Glutamatergic neuron (in vitro differentiated cells): ENCODE measurements around the gene RAPGEF1. TPM values are rescaled to one million over a fixed set of nuclear protein-coding genes. Genes with fewer than 3 reads are reported as not detected.
A peak's percentile ranks its signal among the peaks of the same experiment; 100 is the strongest.

Source experiments
- DNase-seq: peaks from one replicate; pipeline ENCODE4 v3.0.0; 2022
- H3K27ac Mint-ChIP-seq: one replicate; pipeline ENCODE4 v1.8.0; 2020; ENCODE audit warnings: mild to moderate bottlenecking, mixed read lengths, inconsistent platforms; ENCODE audit not compliant: unreplicated experiment
- H3K27me3 Mint-ChIP-seq: one replicate; pipeline ENCODE4 v1.8.0; 2020; ENCODE audit warnings: mild to moderate bottlenecking, moderate library complexity, mixed read lengths, inconsistent platforms; ENCODE audit not compliant: unreplicated experiment
- H3K36me3 Mint-ChIP-seq: one replicate; pipeline ENCODE4 v1.8.0; 2020; ENCODE audit warnings: mild to moderate bottlenecking, mixed read lengths, inconsistent platforms; ENCODE audit not compliant: unreplicated experiment
- H3K4me1 Mint-ChIP-seq: one replicate; pipeline ENCODE4 v1.8.0; 2020; ENCODE audit warnings: mild to moderate bottlenecking, low read depth, mixed read lengths, inconsistent platforms; ENCODE audit not compliant: unreplicated experiment
- H3K4me3 Mint-ChIP-seq: one replicate; pipeline ENCODE4 v1.8.0; 2020; ENCODE audit warnings: mild to moderate bottlenecking, mixed read lengths, inconsistent platforms; ENCODE audit not compliant: unreplicated experiment
- H3K9me3 Mint-ChIP-seq: one replicate; pipeline ENCODE4 v1.8.0; 2020; ENCODE audit warnings: mild to moderate bottlenecking, moderate library complexity, mixed read lengths, inconsistent platforms; ENCODE audit not compliant: unreplicated experiment
- total RNA-seq: library from RNA; stranded (reverse); fragmentation: NEBNext Ultra II Directional; extraction: Animal tissue kit (Norgen Biotek cat#: 25700); gene quantifications from one replicate; pipeline ENCODE4 v1.2.1, GENCODE V29; 2021; ENCODE audit not compliant: unreplicated experiment
- TF ChIP-seq, protein P1 (sequence below): fragments of 200-600 bp; sonication (generic); IDR thresholded peaks from one replicate; pipeline ENCODE4 v1.5.0; 2021; ENCODE audit not compliant: partially characterized antibody, unreplicated experiment

The RAPGEF1 gene
- total RNA-seq, 1 donor from 2014 or later, result 319 TPM

DNA sequence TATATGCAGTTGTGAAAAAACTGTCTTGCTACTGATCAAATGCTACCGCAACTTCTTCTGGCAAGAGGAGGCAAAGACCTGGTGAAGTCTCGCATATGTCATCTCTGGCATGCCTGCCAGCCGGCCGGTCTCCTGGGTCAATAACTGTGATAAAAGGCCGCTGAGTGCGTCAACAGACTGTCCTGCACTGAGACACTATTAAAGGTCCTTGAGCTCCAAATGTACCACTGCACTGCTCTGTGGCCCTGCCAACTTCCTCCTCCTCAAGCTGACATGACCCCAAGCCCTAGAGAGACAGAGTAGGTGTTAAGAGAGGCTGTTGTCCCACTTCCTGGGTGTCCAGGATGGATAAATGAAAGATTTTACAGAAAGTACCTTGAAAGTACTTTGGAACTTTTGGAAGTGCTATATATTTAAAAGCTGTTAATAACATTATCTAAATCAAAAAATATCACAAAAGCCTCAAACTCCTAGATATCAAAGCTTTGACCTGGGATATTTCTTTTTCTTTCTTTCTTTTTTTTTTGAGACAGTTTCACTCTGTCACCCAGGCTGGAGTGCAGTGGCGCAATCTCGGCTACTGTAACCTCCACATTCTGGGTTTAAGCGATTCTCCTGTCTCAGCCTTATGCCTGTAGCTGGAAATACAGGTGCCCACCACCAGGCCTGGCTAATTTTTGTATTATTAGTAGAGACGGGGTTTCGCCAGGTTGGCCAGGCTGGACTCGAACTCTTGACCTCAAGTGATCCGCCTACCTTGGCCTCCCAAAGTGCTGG lies 31.5 kb downstream of the RAPGEF1 start:
- Mint-ChIP-seq H3K4me3 (peak overlapping the region; percentile 47), H3K9me3 (peaks cover 5% of the 10 kb centered on the region), H3K36me3 (no peaks in the 10 kb centered on the region), H3K27ac (peak overlapping the region; percentile 65), H3K27me3 (no peaks in the 10 kb centered on the region), H3K4me1 (peaks cover 63% of the 10 kb centered on the region)
- no peak for DNase-seq
- TF ChIP-seq, protein P1, sequence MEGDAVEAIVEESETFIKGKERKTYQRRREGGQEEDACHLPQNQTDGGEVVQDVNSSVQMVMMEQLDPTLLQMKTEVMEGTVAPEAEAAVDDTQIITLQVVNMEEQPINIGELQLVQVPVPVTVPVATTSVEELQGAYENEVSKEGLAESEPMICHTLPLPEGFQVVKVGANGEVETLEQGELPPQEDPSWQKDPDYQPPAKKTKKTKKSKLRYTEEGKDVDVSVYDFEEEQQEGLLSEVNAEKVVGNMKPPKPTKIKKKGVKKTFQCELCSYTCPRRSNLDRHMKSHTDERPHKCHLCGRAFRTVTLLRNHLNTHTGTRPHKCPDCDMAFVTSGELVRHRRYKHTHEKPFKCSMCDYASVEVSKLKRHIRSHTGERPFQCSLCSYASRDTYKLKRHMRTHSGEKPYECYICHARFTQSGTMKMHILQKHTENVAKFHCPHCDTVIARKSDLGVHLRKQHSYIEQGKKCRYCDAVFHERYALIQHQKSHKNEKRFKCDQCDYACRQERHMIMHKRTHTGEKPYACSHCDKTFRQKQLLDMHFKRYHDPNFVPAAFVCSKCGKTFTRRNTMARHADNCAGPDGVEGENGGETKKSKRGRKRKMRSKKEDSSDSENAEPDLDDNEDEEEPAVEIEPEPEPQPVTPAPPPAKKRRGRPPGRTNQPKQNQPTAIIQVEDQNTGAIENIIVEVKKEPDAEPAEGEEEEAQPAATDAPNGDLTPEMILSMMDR, result no peak

DNA sequence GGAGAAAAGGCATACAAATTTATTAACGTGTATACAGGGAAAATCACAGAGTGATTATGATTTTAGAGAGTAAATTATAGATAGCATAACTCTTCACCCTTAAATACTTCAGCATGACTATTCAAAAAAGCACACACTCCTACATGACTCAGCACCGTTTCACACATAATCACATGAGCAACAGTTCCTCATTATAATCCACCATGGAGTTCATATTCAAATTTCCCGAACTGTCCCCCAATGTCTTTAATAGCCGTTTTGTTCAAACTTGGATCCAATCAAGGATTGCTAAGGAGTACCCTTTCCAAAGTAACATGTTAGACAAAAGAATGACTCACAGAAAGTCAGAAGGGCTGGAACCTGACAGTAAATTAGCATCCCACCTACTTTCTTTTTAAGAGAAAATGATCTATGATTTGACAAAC lies 32.1 kb downstream of the RAPGEF1 start:
- Mint-ChIP-seq H3K27me3 (no peaks in the 10 kb centered on the region), H3K4me3 (peak overlapping the region; percentile 47), H3K4me1 (peaks cover 59% of the 10 kb centered on the region), H3K27ac (peak overlapping the region; percentile 65), H3K9me3 (peaks cover 5% of the 10 kb centered on the region), H3K36me3 (no peaks in the 10 kb centered on the region)
- TF ChIP-seq, protein P1, result no peak
- no peak for DNase-seq

DNA sequence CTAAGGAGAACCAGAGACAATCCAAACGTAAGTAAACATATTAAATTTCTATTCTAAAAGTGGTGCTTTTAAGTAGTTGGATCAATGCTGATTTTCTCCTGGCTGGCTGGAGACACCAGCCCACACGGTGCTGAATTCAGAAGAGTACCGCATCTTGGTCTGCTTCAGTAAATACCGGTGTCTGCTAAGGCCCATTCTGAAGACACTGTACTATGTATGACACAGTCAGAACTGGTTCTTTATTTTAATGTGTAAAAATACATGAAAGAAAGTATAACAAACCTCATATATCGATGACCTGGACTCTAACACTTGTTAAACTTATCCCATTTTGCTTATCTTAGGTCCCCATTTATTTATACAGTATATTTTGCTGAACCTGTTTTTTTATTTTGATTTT lies 32.8 kb downstream of the RAPGEF1 start:
- DNase-seq, result no peak
- Mint-ChIP-seq H3K36me3 (no peaks in the 10 kb centered on the region), H3K4me1 (peaks cover 59% of the 10 kb centered on the region), H3K27ac (peak overlapping the region; percentile 4), H3K9me3 (peaks cover 5% of the 10 kb centered on the region), H3K4me3 (no peak overlapping the region), H3K27me3 (no peaks in the 10 kb centered on the region)
- TF ChIP-seq, protein P1, result no peak

DNA sequence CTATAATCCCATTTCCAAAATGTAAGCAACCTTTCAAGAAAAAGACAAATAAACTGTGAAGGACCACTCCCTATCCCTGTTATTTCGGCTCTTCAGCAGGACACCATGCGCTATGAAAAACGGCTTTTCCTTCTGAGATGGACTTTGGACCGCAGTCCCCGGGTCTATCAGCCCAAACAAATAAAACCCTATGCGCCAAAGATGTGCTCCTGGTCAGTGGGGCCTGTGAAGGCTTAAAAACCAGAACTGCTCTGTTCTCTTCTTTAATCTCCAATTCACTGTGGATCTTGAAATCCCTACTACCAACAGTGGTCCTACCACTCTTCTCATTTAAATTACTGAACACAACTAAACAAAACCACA lies 33.3 kb downstream of the RAPGEF1 start:
- H3K27ac Mint-ChIP-seq, result peak overlapping the region; percentile 4
- H3K4me1 Mint-ChIP-seq, result peaks cover 64% of the 10 kb centered on the region
- no peaks in the 10 kb centered on the region for H3K36me3 Mint-ChIP-seq
- H3K9me3 Mint-ChIP-seq, result peaks cover 4% of the 10 kb centered on the region
- DNase-seq, result no peak
- H3K4me3 Mint-ChIP-seq, result no peak overlapping the region
- TF ChIP-seq, protein P1, result no peak
- no peaks in the 10 kb centered on the region for H3K27me3 Mint-ChIP-seq

DNA sequence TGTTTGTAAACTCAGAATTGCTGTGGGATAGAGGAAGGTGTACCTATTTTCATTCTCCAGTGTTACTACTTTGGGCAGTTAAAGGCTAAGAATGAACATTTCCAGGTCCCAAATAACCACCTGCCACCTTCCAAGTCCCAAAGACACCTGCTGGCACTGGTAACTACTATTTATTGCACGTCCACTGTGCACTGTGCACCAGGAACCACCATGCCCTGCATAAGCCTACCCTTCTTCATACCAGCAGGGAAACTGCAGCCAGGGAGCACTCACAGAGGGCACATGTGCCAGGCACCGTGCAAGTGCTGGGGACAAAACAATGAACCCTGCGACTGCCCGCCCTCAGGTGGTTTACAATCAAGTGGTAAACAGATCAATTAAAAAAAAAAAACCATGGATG lies 34.9 kb downstream of the RAPGEF1 start:
- Mint-ChIP-seq H3K27me3 (peaks cover under 1% of the 10 kb centered on the region), H3K4me1 (peaks cover 68% of the 10 kb centered on the region), H3K36me3 (no peaks in the 10 kb centered on the region), H3K4me3 (no peak overlapping the region), H3K27ac (peak overlapping the region; percentile 69), H3K9me3 (peaks cover 4% of the 10 kb centered on the region)
- TF ChIP-seq, protein P1, result no peak
- no peak for DNase-seq
